ENCODE results near the gene TLCD3A. TPM values are rescaled to one million over a fixed set of nuclear protein-coding genes. Genes with fewer than 3 reads are reported as not detected.
"Not testable (repeated sequence)": the region's sequence is repeated elsewhere in the genome, so short reads cannot be mapped to it uniquely, and the experiment has no call there.

TLCD3A gene
- total RNA-seq, 1 donor from 2014 or later: 16.9 TPM

DNA sequence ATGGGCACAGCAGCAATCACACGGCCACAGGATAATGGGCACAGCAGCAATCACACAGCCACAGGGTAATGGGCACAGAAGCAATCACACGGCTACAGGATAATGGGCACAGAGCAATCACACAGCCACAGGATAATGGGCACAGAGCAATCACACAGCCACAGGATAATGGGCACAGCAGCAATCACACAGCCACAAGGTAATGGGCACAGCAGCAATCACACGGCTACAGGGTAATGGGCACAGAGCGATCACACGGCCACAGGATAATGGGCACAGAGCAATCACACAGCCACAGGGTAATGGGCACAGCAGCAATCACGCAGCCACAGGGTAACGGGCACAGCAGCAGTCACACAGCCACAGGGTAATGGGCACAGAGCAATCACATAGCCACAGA, 17.0 kb downstream of the TLCD3A start:
- not testable (repeated sequence) for DNase-seq

DNA sequence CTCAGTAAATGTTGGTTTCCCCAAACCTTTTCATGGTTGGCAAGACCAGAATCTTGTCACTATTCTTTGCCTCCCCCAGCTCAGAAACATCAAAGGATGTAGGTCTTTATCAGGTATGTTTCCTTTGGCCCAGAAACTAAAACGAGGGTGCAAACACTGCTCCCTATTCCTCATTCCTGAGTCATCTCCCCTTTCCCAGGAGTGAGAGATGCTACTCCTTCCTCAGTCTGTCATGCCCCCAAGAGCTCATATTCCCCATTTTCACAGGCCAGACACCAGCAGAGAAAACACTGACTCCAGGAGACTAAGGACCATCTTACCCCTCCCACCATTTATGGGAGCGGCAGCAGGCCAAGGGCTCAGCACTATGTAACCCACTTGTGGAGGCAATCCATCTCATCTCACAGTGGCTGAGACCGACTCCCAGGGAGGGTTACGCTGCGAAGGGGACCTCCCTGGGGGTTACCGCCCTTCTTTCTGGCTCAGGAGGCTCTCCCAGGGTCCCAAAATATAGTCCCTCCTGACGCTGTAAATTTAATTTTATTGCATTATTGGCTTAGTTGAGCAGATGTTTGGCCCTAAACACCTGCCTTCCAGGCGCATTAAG, 18.1 kb downstream of the TLCD3A start:
- no peak for DNase-seq

DNA sequence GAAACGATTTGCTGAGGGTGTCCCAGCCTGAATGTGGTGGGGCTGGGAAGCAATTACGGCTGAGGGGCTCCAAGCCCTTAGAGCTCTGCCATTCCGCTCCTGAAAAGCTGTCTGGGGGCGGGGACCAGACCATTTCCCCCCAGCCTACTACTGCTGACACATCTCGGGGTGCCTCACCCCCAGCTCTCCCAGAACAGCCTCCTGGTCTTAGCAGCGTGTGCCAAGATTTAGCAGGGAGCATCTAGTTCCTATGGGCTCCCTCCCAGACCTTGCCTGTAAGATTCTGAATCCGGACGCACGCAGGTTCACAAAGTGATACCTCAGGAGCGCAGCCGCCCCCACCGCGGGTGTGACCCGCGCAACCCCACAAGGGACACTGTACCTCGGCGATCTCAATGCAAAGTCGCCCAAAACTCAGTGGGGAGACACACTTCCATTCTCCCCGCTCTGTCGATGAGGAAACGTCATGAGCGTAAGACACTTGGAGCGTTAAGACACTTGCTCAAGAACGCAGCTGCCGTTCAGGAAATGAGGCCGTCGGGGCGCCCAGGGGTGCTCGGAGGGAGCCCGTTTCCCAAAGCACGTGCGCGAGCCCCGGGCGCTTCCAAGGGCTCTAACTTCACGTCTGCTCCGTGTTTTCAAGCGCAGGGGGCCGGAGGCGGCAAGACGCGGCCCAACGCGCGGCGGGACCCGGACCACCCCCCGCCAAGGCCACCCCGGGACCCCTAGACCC, 19.0 kb downstream of the TLCD3A start:
- no peak for DNase-seq

DNA sequence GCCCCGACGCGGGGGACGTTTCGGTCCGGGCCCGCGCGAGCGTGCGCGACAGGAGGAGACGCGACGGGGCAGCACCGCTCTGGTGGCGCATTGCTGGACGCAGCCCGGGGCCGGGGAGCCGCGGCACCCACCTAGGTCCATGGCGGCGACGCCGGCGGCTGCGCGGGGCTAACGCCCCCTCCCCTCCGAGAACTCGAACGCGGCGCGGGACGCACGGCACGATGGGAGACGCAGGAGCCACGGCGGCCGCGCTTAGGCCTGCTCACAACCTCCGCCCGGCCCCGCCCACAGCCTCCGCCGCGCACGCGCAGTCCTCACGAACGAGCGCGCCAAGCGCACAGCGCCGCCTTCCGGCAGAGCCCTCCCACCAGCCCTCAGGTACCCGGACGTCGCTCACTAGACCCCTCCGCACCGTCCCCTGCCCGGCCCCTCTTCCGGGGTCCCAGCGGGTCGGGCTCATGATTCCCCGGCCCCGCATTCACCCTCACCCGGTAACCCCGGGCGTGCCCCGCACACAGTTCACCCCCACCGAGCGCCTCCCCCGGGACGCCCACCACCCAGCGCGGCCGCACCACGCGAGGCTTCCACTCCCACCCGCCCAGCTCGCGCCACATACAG, 19.7 kb downstream of the TLCD3A start, which contains the start of gene GEMIN4:
Gene GEMIN4, minus strand, starts transcription at position 263 of the 618 bp plus-strand sequence. Its CDS starts 122 bp downstream, at position 141.
- DNase-seq: peak; percentile 90

DNA sequence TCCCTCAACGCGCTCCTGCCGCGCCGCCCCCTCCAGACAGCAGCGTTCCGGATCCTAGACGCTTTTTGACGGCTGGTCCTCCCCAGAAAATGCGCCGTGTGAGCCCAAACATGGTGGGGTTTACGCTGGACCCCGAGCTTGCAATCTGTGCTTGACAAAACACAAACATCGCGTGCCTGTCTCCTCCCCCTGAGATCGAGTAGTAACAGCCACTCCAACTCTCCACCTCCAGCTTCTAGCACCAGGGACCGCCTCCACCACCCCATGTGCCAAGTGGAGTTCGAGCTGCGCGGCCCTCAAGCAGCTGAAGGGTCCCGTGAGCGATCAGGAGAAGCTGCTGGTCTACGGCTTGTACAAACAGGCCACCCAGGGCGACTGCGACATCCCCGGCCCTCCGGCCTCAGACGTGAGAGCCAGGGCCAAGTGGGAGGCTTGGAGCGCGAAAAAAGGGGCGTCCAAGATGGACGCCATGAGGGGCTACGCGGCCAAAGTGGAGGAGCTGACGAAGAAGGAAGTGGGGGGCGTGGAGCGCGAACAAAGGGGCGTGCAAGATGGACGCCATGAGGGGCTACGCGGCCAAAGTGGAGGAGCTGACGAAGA, 20.3 kb downstream of the TLCD3A start:
- DNase-seq: peak; percentile 58

DNA sequence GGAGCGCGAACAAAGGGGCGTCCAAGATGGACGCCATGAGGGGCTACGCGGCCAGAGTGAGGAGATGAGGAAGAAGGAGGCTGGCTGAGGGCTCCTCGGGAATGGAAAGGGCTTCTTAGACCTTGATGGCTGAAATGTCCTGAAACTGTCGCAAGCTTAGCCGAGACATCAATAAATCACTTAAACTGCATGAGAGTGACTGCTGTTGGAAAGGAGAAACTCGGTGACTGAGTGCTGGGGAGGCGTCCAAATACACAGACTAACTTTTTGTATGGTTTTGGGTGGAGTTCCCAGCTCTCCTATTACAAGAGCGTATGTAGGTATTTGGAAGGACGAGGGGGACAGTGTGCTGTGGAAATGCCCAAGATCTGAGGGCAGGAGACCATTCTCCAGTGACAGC, 21.0 kb downstream of the TLCD3A start:
- DNase-seq: no peak

DNA sequence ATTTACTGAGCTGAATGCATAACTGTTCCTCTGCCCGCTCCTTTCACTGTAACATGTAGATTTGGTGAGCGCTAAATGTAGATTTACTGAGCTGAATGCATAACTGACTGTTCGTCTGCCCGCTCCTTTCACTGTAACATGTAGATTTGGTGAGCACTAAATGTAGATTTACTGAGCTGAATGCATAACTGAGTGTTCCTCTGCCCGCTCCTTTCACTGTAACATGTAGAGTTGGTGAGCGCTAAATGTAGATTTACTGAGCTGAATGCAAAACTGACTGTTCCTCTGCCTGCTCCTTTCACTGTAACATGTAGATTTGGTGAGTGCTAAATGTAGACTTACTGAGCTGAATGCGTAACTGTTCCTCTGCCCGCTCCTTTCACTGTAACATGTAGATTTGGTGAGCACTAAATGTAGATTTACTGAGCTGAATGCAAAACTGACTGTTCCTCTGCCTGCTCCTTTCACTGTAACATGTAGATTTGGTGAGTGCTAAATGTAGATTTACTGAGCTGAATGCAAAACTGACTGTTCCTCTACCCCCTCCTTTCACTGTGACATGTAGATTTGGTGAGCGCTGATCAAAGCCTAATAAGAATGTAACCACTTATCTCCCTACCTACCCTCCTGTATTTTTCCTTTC, 23.0 kb downstream of the TLCD3A start:
- DNase-seq: not testable (repeated sequence)

DNA sequence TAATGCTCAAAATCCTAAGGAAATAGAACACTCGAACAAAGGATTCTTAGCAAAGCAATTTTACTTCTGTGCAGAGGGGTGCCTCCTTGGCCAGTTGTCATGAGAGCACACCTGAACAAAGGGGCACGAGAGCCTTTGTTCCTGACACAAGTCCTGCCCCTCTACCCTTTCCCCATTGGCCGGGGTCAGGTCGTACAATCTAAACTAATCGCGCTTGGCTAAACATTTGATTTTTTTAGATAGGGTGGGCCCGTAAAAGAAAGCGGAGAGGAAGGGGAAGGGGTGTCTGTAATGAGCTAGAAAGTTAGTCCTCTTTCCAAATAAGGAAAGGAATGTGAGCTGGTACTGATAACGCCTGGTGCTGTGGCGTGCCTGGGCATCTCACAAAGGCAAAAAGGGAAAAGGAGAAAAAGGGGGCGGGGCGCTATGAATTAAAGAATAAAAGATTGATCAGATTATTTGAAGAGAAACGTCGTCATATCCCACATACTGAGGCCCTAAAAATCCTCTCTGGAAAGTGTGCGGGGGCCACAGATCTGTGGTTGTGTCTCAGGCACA, 23.7 kb downstream of the TLCD3A start:
- DNase-seq: not testable (repeated sequence)

DNA sequence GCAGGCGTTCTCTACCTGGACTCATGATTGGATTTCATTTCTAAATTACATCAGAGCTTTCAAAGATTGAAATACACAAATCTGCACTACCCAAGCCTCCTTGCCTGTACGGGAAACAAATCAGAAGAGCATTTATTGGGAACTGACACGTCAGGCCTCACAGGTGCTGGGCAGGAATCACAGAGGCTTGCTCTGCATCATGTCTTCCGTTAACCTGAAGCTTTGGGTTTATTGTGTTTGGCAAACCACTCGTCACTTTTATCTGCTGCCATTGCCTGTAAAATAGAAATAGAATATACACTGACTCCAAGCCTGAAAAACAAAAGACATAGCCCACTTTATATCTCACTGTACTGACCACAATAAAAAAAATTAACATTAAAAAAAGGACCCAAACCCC, 27.6 kb downstream of the TLCD3A start:
- DNase-seq: no peak

DNA sequence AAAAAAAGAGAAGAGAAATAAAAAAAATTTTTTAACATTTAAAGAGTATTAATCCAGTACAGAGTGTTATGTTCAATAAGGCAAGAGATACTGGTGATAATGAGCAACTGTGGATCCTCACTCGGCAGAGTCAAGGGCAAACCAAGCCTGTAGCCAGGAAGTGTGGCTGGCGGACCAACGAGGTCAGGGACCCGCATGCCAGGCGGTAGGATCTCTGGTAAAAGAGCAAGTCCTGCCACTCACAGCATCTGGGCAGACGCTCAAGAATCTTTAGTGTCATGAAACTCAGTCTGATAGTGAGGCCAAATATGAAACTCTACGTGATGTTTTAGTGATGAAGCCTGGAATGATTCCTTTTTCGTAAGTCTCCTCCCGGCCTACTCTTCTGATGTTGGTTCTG, 28.0 kb downstream of the TLCD3A start:
- DNase-seq: no peak

DNA sequence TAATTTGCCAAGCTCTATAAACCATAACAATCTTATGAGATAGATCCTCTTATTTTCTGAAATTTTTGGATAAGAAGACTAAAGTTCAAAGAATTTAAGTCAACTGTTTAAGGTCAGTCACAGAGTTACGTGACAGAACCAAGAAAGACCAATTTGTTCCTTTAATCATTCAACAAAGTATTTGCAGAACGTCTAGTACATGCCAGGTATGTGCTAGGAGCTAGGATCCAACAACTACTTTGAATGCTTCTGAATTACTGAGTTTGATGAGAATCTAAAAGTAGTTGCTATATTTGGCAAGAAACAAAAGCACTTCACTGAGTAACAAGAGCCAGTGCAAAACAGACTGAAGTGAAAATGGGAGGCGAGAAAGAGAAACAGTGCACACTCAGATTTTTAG, 34.7 kb downstream of the TLCD3A start:
- no peak for DNase-seq

DNA sequence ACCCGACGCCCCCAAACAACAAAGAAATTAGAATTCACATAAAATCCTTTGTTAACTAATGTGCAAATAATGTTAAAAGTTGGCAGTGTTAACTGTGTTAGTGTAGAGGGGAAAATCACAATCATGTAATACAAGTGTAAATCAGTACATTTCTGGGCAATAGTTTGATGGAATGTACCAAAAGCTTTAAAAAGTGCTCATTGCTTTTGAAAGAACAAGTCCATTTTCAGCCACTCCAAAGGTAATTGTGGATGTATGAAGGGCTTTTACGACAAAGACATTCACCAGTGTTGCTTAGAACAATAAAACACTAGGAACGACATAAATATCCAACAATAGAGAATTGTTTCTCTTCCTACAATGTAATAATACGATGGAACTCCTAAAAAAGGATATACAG, 40.6 kb downstream of the TLCD3A start:
- no peak for DNase-seq

DNA sequence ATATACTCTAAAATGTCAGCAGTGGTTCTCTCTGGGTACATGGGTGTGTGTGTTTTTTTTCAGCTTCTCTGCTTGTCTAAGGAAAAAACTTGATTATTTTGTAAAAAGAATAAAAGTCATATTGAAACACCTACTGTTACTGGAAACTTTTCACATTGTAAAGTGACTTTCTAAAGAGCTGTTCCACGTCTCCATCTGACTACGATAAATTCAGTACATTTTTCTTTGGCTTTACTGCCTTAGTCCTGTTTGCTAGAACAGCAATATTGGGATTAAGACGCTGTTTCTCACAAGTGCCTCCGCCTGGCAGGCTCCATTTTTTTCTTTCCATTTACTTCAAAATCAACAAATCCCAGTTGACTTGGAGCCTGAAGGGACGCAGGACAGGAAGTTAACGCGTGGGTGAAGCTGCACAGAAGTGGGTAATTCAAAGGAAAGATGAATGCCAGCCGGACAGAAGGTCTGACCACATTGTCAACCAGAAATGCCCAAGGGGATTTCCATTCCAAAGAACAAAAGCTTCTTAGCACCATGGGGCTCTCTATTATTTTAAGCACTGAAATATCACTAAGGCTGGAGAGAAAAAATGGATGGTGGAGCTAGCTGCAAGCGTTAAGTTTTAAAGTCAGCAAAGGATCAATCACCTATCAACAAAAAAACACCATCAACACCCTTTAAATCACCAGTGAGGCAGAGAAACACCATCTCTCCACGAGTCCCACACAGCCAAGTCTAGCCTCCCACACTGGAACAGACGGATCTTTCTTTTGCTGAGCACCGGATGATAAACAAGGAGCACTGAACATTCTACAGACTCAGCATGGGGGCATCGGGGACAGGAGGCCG, 41.3 kb downstream of the TLCD3A start:
- DNase-seq: no peak

DNA sequence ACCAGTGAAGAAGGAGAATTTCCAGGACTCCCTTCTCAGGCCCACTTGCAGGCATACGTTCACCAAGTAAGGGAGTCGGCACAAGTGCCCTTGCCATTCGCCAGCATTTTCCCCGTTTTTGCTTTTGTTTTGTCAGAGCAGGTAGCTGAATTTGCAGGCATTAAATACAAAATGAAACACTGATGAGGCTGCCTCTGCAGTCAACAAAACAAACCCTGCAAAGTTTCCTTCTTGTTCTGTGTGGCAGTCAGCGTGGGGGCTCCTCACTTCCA, 41.9 kb downstream of the TLCD3A start:
- no peak for DNase-seq

DNA sequence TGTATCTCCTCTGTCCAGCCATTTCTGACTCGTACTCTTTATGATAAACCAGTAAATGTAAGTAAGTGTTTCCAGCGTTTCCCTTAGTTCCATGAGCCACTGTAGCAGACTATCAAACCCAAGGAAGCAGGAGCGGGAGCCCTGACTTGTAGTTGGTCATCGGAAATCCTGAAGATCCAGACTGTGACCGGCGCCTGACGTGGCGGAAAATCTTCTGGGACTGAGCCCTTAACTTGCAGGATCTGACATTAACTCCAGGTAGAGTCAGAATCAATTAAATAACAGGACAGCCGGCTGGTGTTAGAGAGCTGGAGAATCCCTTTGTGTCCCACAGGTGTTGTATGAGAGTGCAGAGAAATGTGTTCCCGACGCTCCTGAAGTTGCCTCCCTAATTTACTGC, 45.7 kb downstream of the TLCD3A start:
- no peak for DNase-seq

DNA sequence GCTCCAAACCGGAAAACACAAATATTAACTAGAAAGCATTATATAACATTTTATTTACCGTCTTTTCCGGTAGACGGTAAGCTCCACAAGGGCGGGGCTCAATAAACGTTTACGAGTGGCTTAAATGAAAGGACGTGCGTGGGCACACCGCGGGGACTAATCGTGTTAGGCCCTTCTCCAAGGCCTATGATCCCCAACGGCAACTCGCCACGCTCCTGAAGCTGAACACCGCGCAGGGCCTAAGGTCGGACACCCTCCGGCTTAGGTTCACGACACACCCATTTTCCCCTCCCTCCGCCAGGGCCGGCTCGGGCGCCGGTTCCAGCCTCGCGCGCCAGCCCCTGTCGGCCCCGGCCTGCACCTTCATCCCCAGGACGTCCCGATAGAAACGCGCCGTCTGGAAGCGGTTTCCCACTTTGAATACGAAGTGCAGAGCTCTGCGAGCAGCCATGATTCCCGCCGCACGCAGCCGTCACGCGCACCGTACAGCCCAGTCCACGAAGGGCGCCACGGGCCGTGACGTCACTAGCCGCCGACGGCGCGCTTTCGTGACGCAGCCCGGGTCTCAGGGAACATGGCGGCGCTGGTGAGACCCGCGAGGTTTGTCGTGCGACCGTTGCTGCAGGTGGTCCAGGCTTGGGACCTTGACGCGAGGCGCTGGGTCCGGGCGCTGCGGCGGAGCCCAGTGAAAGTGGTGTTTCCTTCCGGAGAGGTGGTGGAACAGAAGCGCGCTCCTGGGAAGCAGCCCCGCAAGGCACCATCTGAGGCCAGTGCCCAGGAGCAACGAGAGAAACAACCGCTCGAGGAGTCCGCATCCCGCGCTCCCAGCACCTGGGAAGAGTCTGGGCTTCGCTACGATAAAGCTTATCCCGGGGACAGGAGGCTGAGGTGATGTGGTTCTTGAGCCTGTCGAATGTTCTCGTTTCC, 49.7 kb downstream of the TLCD3A start, which contains the start of the genes GLOD4 and MRM3:
Gene GLOD4, minus strand, starts transcription at position 476 of the 927 bp plus-strand sequence. Its CDS starts 25 bp downstream, at position 451.
Gene MRM3, plus strand, starts transcription at position 549 of the 927 bp plus-strand sequence. Its CDS starts 26 bp downstream, at position 575.
- DNase-seq: peak; percentile 92

DNA sequence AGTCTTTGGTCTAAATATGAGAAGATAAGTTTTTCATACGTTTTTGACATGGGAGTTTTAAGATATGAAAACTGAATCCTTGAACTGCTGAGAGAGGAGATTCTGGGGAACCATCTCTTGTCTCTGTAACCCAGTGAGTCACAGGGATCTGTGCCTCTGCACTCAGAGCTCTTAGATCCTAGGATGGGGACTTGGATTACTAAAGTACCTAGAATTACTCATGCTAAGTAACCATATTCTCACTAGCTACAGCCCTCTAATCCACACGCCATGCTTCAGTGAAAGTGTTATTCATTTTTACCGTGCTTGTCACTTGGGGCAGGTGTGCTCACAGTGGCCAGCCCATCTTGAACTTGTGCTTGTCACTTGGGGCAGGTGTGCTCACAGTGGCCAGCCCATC, 51.7 kb downstream of the TLCD3A start:
- no peak for DNase-seq

DNA sequence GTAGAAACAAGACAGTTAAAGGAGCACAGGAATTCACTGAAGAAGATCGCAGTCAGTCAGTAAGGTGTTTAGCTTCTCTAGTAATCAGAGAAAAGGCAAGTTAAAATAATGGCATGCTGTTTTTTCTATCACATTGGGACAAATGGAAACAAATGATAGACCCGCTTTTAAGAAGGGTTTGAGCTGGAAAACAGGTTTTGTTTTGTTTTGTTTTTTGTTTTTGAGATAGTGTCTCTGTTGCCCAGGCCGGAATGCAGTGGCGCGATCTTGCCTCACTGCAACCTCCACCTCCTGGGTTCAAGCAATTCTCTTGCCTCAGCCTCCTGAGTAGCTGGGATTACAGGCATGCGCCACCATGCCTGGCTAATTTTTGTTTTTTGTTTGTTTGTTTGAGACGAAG, 53.5 kb downstream of the TLCD3A start:
- DNase-seq: not testable (repeated sequence)

DNA sequence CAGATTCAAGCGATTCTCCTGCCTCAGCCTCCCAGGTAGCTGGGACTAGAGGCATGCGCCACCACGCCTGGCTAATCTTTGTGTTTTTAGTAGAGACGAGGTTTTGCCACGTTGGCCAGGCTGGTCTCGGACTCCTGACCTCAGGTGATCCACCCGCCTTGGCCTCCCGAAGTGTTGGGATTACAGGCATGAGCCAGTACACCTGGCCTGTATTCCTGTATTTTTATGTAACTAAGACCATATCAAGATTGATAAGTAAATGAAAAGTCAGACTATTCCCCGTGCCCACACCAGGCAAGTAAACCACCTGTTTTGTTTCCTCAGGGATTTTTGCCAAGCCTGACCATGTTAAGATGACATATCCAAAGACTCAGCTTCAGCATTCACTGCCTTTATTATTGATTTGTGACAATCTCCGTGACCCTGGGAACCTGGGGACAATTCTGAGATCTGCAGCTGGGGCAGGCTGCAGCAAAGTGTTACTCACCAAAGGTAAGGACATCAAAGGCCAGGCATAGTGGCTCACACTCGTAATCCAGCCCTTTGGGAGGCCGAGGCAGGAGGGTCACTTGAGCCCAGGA, 55.3 kb downstream of the TLCD3A start:
- no peak for DNase-seq

DNA sequence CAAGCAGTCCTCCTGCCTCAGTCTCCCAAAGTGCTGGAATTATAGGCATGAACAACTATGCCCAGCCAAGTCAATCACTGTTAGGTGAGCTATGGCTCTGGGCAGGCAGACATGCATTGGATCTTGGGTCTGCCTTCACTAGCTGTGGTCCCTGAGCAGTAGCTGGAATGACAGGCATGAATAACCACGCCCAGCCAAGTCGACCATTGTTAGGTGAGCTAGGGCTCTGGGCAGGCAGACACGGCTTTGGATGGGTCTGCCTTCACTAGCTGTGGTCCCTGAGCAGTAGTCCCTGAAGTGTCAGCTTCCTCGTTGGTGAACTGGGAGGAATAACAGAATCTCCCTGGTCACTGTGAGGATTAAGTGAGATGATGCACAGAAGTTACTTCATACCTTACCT, 56.2 kb downstream of the TLCD3A start:
- DNase-seq: no peak

Data from skin of body (tissue), 2 donors.